GM18498 (cell line): ENCODE results near the gene ATRNL1.
"Not testable (repeated sequence)": the region's sequence is repeated elsewhere in the genome, so short reads cannot be mapped to it uniquely, and the experiment has no call there.

ENCODE experiments used
- ATAC-seq: cut with Tn5 transposase; IDR thresholded peaks from one replicate; pipeline ENCODE4 v1.9.1; 2021; ENCODE audit warnings: mild to moderate bottlenecking, moderate library complexity; ENCODE audit not compliant: unreplicated experiment

ATRNL1 gene

GRCh38 chr10:115744089-115744488 lies 650.9 kb downstream of the ATRNL1 start:
- ATAC-seq, result no peak

- no peak for ATAC-seq
Observed at GRCh38 chr10:115745943-115746342, 652.8 kb downstream of the ATRNL1 start.

- ATAC-seq, result no peak
Observed at GRCh38 chr10:115747811-115748210, 654.6 kb downstream of the ATRNL1 start.

GRCh38 chr10:115758488-115758887 lies 665.3 kb downstream of the ATRNL1 start:
- ATAC-seq, result not testable (repeated sequence)

- no peak for ATAC-seq
Observed at GRCh38 chr10:115760131-115760530, 667.0 kb downstream of the ATRNL1 start.

GRCh38 chr10:115761166-115761565 lies 668.0 kb downstream of the ATRNL1 start:
- no peak for ATAC-seq

- no peak for ATAC-seq
Observed at GRCh38 chr10:115762029-115762428, 668.9 kb downstream of the ATRNL1 start.

GRCh38 chr10:115771755-115772154 lies 678.6 kb downstream of the ATRNL1 start:
- ATAC-seq, result no peak

- no peak for ATAC-seq
Observed at GRCh38 chr10:115772606-115773005, 679.4 kb downstream of the ATRNL1 start.

- ATAC-seq, result no peak
Observed at GRCh38 chr10:115773832-115774231, 680.7 kb downstream of the ATRNL1 start.

GRCh38 chr10:115774721-115775120 lies 681.6 kb downstream of the ATRNL1 start:
- no peak for ATAC-seq

- no peak for ATAC-seq
Observed at GRCh38 chr10:115777646-115778045, 684.5 kb downstream of the ATRNL1 start.

GRCh38 chr10:115790220-115790619 lies 697.1 kb downstream of the ATRNL1 start:
- no peak for ATAC-seq

- no peak for ATAC-seq
Observed at GRCh38 chr10:115795964-115796363, 702.8 kb downstream of the ATRNL1 start.

- no peak for ATAC-seq
Observed at GRCh38 chr10:115801457-115801856, 708.3 kb downstream of the ATRNL1 start.

- ATAC-seq, result no peak
Observed at GRCh38 chr10:115801992-115802391, 708.8 kb downstream of the ATRNL1 start.

- no peak for ATAC-seq
Observed at GRCh38 chr10:115802911-115803310, 709.7 kb downstream of the ATRNL1 start.

GRCh38 chr10:115814542-115814941 lies 721.4 kb downstream of the ATRNL1 start:
- ATAC-seq, result no peak

GRCh38 chr10:115818012-115818411 lies 724.8 kb downstream of the ATRNL1 start:
- no peak for ATAC-seq

- no peak for ATAC-seq
Observed at GRCh38 chr10:115826396-115826795, 733.2 kb downstream of the ATRNL1 start.

- no peak for ATAC-seq
Observed at GRCh38 chr10:115827231-115828009, 734.3 kb downstream of the ATRNL1 start.

- not testable (repeated sequence) for ATAC-seq
Observed at GRCh38 chr10:115828182-115828581, 735.0 kb downstream of the ATRNL1 start.
